Caco-2 (cell line): ENCODE results near the gene TRIM7. TPM values are rescaled to one million over a fixed set of nuclear protein-coding genes. Genes with fewer than 3 reads are reported as not detected.

ENCODE experiments used
- BruUV-seq: library from RNA; stranded (reverse); fragments of 400-500 nt; replicated peaks from 2 replicates; lab custom pipeline; 2021; lab: Mats Ljungman, UMichigan
- CTCF ChIA-PET: fragments of 300-600 bp; sonication (Branson Sonifier 250); formaldehyde crosslinking; loops from one replicate; lab custom pipeline; 2022; ENCODE audit warnings: antibody characterized with exemption; lab: Charles Lee
- POLR2A ChIA-PET: fragments of 300-600 bp; sonication (Branson Sonifier 250); formaldehyde crosslinking; loops from one replicate; lab custom pipeline; 2022; ENCODE audit warnings: antibody characterized with exemption; lab: Charles Lee
- DNase-seq, 2 experiments: peaks; one replicate each; pipeline versions ENCODE4 v3.0.0 to v3.0.0-alpha.2; 2020 to 2022
- H3K27me3 ChIP-seq: replicated peaks from 2 replicates; pipeline ENCODE4 v1.6.0; 2011; ENCODE audit warnings: low read length; ENCODE audit not compliant: control insufficient read depth, insufficient read depth
- H3K36me3 ChIP-seq: 2 replicates; pipeline ENCODE4 v1.5.1; 2011; ENCODE audit warnings: low read length; ENCODE audit not compliant: control insufficient read depth, insufficient read depth
- H3K4me1 ChIP-seq: fragments of 250-450 bp; sonication (Bioruptor Pico); 2 replicates; pipeline ENCODE4 v1.5.1; 2020; ENCODE audit warnings: mild to moderate bottlenecking
- H3K4me3 ChIP-seq: 2 replicates; pipeline ENCODE4 v1.5.1; 2011; ENCODE audit warnings: low read depth, mild to moderate bottlenecking, control low read depth, low read length
- H3K9me3 ChIP-seq: fragments of 250-450 bp; sonication (Bioruptor Pico); 2 replicates; pipeline ENCODE4 v1.5.1; 2020; ENCODE audit warnings: mild to moderate bottlenecking, moderate library complexity
- H3K27ac Mint-ChIP-seq: one replicate; pipeline ENCODE4 v1.8.0; 2022; ENCODE audit warnings: mixed read lengths; ENCODE audit not compliant: unreplicated experiment
- H3K27me3 Mint-ChIP-seq: one replicate; pipeline ENCODE4 v1.8.0; 2022; ENCODE audit warnings: mixed read lengths; ENCODE audit not compliant: insufficient read depth, unreplicated experiment
- H3K36me3 Mint-ChIP-seq: one replicate; pipeline ENCODE4 v1.8.0; 2022; ENCODE audit warnings: mild to moderate bottlenecking, mixed read lengths; ENCODE audit not compliant: insufficient read depth, unreplicated experiment
- H3K4me1 Mint-ChIP-seq: one replicate; pipeline ENCODE4 v1.8.0; 2022; ENCODE audit warnings: low read depth, mixed read lengths; ENCODE audit not compliant: unreplicated experiment
- H3K4me3 Mint-ChIP-seq: one replicate; pipeline ENCODE4 v1.8.0; 2022; ENCODE audit warnings: mild to moderate bottlenecking, moderate library complexity, mixed read lengths; ENCODE audit not compliant: unreplicated experiment
- H3K9me3 Mint-ChIP-seq: one replicate; pipeline ENCODE4 v1.8.0; 2022; ENCODE audit warnings: mixed read lengths; ENCODE audit not compliant: unreplicated experiment
- CTCF ChIP-seq, 2 experiments: fragments of 200-600 bp in 1 of 2; IDR thresholded peaks; 1 replicate in 1 of 2; 2 replicates in 1 of 2; pipeline versions ENCODE4 v1.5.1 to v1.8.0; 2011 to 2022; ENCODE audit warnings: antibody characterized with exemption in 1 of 2, control low read depth in 1 of 2, inconsistent platforms in 1 of 2, low read depth in 1 of 2, low read length in 1 of 2, mild to moderate bottlenecking in 1 of 2, moderate library complexity in 1 of 2; ENCODE audit not compliant: insufficient read depth in 1 of 2, severe bottlenecking in 1 of 2, unreplicated experiment in 1 of 2
- intact Hi-C: fragments of 100-400 bp; cut with micrococcal nuclease; formaldehyde crosslinking; loops from one replicate; pipeline ENCODE4 v1.10.0; 2022; ENCODE audit not compliant: unreplicated experiment
- total RNA-seq: library from RNA; stranded (reverse); gene quantifications from 2 replicates; pipeline ENCODE4 v1.2.3, GENCODE V29; 2022

TRIM7 gene
- total RNA-seq, 1 experiment from 2014 or later: 0.86 TPM

- CTCF ChIA-PET: interaction anchor here (1.0 to 1.1 kb wide), 2 partner anchors 13 to 15 kb away, joined by 3 to 12 read pairs; partner anchors contain the start of gene TRIM7
- TF ChIP-seq CTCF (IDR thresholded peaks at IDR 0.05; ENCODE audit: insufficient read depth in 1 of 2, low read depth in 1 of 2, low read length in 1 of 2, severe bottlenecking in 1 of 2, unreplicated experiment in 1 of 2): peak; percentile 22 to 47
- Histone ChIP-seq H3K4me3 (peak overlapping the region; percentile 78), H3K9me3 (no peaks in the 10 kb centered on the region), H3K27me3 (no peaks in the 10 kb centered on the region), H3K4me1 (peaks cover 8% of the 10 kb centered on the region), H3K36me3 (no peaks in the 10 kb centered on the region)
- Mint-ChIP-seq H3K27ac (peak overlapping the region; percentile 97), H3K27me3 (peaks cover 10% of the 10 kb centered on the region), H3K4me1 (peaks cover 25% of the 10 kb centered on the region), H3K9me3 (no peaks in the 10 kb centered on the region), H3K36me3 (peaks cover 58% of the 10 kb centered on the region), H3K4me3 (peak overlapping the region; percentile 91)
- intact Hi-C loops: loop anchor here (1.0 kb wide), 3 partner anchors 15 to 31 kb away; no protein-coding TSS in a partner anchor
- BruUV-seq: no TSS peak
- POLR2A ChIA-PET: interaction anchor here (0.7 to 1.2 kb wide), 7 partner anchors 14 to 70 kb away, joined by 3 to 9 read pairs (median 4); partner anchors contain the start of genes RACK1, TRIM52 and TRIM7
- DNase-seq: peak; percentile 56 to 61
Observed at GRCh38 chr5:181190711-181191525, 14.1 kb downstream of the TRIM7 start.

DNA sequence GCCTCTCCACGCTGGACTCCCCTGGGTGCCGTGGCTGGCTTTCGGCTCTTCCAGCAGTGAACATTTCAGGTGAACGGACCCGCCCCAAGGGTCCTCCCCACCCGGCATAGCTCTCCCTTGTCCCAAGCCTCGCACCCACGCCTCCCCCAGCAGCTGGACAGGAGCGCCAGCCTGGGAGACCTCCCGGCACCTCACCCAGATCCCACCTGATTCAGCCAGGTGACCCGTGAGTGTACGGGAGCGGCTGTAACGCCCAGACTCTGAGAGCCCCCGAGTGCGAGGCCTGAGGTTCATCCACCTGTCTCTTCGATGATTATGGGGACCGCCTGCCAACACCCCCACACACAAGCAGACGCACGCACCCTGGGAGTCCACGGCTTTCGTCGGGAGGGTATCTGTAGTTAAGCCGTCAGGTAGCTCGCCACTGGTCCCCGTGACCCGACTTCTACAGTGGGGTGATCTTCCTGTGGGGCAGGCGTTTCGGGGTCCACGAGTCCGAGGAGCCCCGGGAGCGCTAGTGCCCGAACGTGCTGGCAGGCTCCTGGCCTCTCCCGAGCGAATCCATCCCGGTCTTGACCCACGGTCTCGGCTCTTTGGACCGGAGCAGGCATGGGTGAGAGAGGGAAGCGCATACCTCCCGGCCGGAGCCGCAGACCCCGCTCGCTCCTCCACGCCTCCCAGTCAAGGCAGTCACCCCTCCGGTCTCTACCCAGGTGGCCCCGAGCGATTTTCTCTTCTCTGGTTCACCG is 14.9 kb downstream of the TRIM7 start:
- H3K27ac Mint-ChIP-seq: peak overlapping the region; percentile 50
- no peaks in the 10 kb centered on the region for H3K9me3 ChIP-seq
- H3K9me3 Mint-ChIP-seq: no peaks in the 10 kb centered on the region
- no peaks in the 10 kb centered on the region for H3K36me3 ChIP-seq
- peaks cover 8% of the 10 kb centered on the region for H3K4me1 ChIP-seq
- POLR2A ChIA-PET: interaction anchor here (0.5 kb wide), 1 partner anchor 17 kb away, joined by 5 read pairs; no protein-coding TSS in a partner anchor
- peaks cover 25% of the 10 kb centered on the region for H3K4me1 Mint-ChIP-seq
- peak in 1 of 2 experiments; percentile 40 for DNase-seq
- peaks cover 10% of the 10 kb centered on the region for H3K27me3 Mint-ChIP-seq
- TF ChIP-seq CTCF (IDR thresholded peaks at IDR 0.05; ENCODE audit: insufficient read depth in 1 of 2, low read depth in 1 of 2, low read length in 1 of 2, severe bottlenecking in 1 of 2, unreplicated experiment in 1 of 2): no peak
- intact Hi-C loops: loop anchor here (5.0 to 10.0 kb wide), 2 partner anchors 72 to 375 kb away; partner anchors contain the start of gene TRIM52
- peaks cover 64% of the 10 kb centered on the region for H3K36me3 Mint-ChIP-seq
- BruUV-seq: no TSS peak
- H3K27me3 ChIP-seq: no peaks in the 10 kb centered on the region
- H3K4me3 ChIP-seq: peak overlapping the region; percentile 78
- CTCF ChIA-PET: no interaction called here
- H3K4me3 Mint-ChIP-seq: peak overlapping the region; percentile 91
